ENCODE results near the gene DHPS.

The DHPS gene

DNA sequence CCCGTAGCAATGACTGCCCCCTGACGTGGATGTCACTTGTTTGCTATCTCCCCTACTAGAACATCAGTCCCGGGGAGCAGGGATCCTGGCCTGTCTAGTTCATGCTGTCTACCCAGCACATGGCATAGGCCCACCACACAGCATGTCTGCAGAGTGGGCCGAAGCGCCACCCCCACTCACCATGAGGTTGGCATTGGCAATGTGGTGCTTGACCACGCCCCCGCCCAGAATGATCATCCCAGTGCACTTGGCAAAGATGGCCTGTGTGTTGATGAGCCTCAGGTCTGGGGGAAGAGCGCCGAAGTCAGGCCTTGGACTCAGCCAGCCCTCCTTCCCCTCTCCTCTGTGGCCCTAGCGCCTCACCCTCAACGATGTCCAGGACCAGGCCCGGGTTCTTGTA is 4.8 kb downstream of the DHPS start:
- no peak for DNase-seq
- Histone ChIP-seq H3K4me3 (ENCODE audit: control insufficient read depth in 1 of 7, extremely low read depth in 1 of 7, insufficient read depth in 4 of 7, low read depth in 2 of 7, low read length in 6 of 7) (no peak overlapping the region), H3K36me3 (ENCODE audit: control insufficient read depth in 4 of 4, insufficient read depth in 4 of 4, low read length in 3 of 4) (peaks cover 8 to 68% (median 58%) of the 10 kb centered on the region in 4 experiments), H3K27me3 (replicated peaks in 2 of 5; ENCODE audit: control insufficient read depth in 4 of 5, insufficient read depth in 5 of 5, low read length in 4 of 5) (no peaks in the 10 kb centered on the region), H3K9me3 (ENCODE audit: control extremely low read depth in 1 of 5, control insufficient read depth in 4 of 5, insufficient read depth in 2 of 5, low read depth in 1 of 5, low read length in 4 of 5) (no peaks in the 10 kb centered on the region), H3K4me1 (ENCODE audit: control extremely low read depth in 1 of 4, control insufficient read depth in 4 of 4, insufficient read depth in 4 of 4, low read length in 3 of 4) (peaks cover 0 to 13% (median 11%) of the 10 kb centered on the region in 4 experiments), H3K27ac (ENCODE audit: insufficient read depth in 1 of 2, low read depth in 1 of 2, low read length in 2 of 2, poor library complexity in 1 of 2, severe bottlenecking in 2 of 2) (no peak overlapping the region)
- ChIA-PET POLR2A (no interaction called here), CTCF (interaction anchor here (0.6 to 3.6 kb wide), 15 partner anchors 10 to 216 kb away, joined by 3 to 27 read pairs (median 4); partner anchors contain the start of genes FBXW9, MAN2B1 and WDR83)
- whole genome bisulfite sequencing (ENCODE audit: insufficient coverage), result 95% methylated on average over 10 of the region's 12 CpGs

DNA sequence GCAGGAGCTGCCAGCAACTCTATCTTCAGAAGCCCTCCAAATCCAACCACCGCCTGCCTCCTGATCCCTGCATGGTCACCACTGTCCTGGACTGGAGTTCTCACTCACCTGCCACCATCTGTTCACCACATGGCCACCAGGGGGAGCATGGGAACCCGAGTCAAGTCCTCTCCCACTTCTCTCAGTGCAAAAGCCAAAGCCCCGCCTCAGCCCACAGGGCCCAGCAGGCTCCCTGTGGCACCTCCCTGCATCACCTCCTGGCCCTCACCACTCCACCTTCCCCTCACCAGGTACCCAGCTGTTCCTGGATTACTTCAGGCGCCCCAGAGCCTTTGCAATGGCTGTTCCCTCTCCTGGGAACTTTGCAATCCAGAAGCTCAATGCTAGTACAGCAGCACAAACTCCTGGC is 5.3 kb downstream of the DHPS start:
- peaks cover 0 to 11% (median 10%) of the 10 kb centered on the region in 4 experiments for H3K4me1 ChIP-seq (ENCODE audit: control extremely low read depth in 1 of 4, control insufficient read depth in 4 of 4, insufficient read depth in 4 of 4, low read length in 3 of 4)
- no peak overlapping the region for H3K4me3 ChIP-seq (ENCODE audit: control insufficient read depth in 1 of 7, extremely low read depth in 1 of 7, insufficient read depth in 4 of 7, low read depth in 2 of 7, low read length in 6 of 7)
- peak; percentile 80 to 88 (median 82) for DNase-seq
- H3K27ac ChIP-seq (ENCODE audit: insufficient read depth in 1 of 2, low read depth in 1 of 2, low read length in 2 of 2, poor library complexity in 1 of 2, severe bottlenecking in 2 of 2), result no peak overlapping the region
- peaks cover 8 to 68% (median 59%) of the 10 kb centered on the region in 4 experiments for H3K36me3 ChIP-seq (ENCODE audit: control insufficient read depth in 4 of 4, insufficient read depth in 4 of 4, low read length in 3 of 4)
- no peaks in the 10 kb centered on the region for H3K9me3 ChIP-seq (ENCODE audit: control extremely low read depth in 1 of 5, control insufficient read depth in 4 of 5, insufficient read depth in 2 of 5, low read depth in 1 of 5, low read length in 4 of 5)
- no peaks in the 10 kb centered on the region for H3K27me3 ChIP-seq (replicated peaks in 2 of 5; ENCODE audit: control insufficient read depth in 4 of 5, insufficient read depth in 5 of 5, low read length in 4 of 5)
- ChIA-PET CTCF (interaction anchor here (0.6 to 3.6 kb wide), 14 partner anchors 10 to 215 kb away, joined by 3 to 27 read pairs (median 4); partner anchors contain the start of genes FBXW9, MAN2B1 and WDR83), POLR2A (no interaction called here)
- WGBS (ENCODE audit: insufficient coverage), result 34% methylated on average over 4 of the region's 4 CpGs

GRCh38 chr19:12675940-12676339 is 5.7 kb downstream of the DHPS start:
- H3K4me1 ChIP-seq (ENCODE audit: control extremely low read depth in 1 of 4, control insufficient read depth in 4 of 4, insufficient read depth in 4 of 4, low read length in 3 of 4), result peaks cover 0 to 9% (median 6%) of the 10 kb centered on the region in 4 experiments
- no peak for DNase-seq
- no peak overlapping the region for H3K4me3 ChIP-seq (ENCODE audit: control insufficient read depth in 1 of 7, extremely low read depth in 1 of 7, insufficient read depth in 4 of 7, low read depth in 2 of 7, low read length in 6 of 7)
- H3K9me3 ChIP-seq (ENCODE audit: control extremely low read depth in 1 of 5, control insufficient read depth in 4 of 5, insufficient read depth in 2 of 5, low read depth in 1 of 5, low read length in 4 of 5), result no peaks in the 10 kb centered on the region
- H3K27ac ChIP-seq (ENCODE audit: insufficient read depth in 1 of 2, low read depth in 1 of 2, low read length in 2 of 2, poor library complexity in 1 of 2, severe bottlenecking in 2 of 2), result no peak overlapping the region
- WGBS (ENCODE audit: insufficient coverage), result over 99% methylated on average over 15 of the region's 15 CpGs
- H3K36me3 ChIP-seq (ENCODE audit: control insufficient read depth in 4 of 4, insufficient read depth in 4 of 4, low read length in 3 of 4), result peaks cover 8 to 68% (median 59%) of the 10 kb centered on the region in 4 experiments
- POLR2A ChIA-PET, result no interaction called here
- no peaks in the 10 kb centered on the region for H3K27me3 ChIP-seq (replicated peaks in 2 of 5; ENCODE audit: control insufficient read depth in 4 of 5, insufficient read depth in 5 of 5, low read length in 4 of 5)
- CTCF ChIA-PET, result interaction anchor here (1.1 to 3.6 kb wide), 7 partner anchors 9 to 172 kb away, joined by 3 to 27 read pairs (median 4); partner anchors contain the start of genes FBXW9, MAN2B1 and WDR83

- Histone ChIP-seq H3K4me3 (ENCODE audit: control insufficient read depth in 1 of 7, extremely low read depth in 1 of 7, insufficient read depth in 4 of 7, low read depth in 2 of 7, low read length in 6 of 7) (no peak overlapping the region), H3K27me3 (replicated peaks in 2 of 5; ENCODE audit: control insufficient read depth in 4 of 5, insufficient read depth in 5 of 5, low read length in 4 of 5) (no peaks in the 10 kb centered on the region), H3K36me3 (ENCODE audit: control insufficient read depth in 4 of 4, insufficient read depth in 4 of 4, low read length in 3 of 4) (peaks cover 8 to 68% (median 59%) of the 10 kb centered on the region in 4 experiments), H3K9me3 (ENCODE audit: control extremely low read depth in 1 of 5, control insufficient read depth in 4 of 5, insufficient read depth in 2 of 5, low read depth in 1 of 5, low read length in 4 of 5) (no peaks in the 10 kb centered on the region), H3K4me1 (ENCODE audit: control extremely low read depth in 1 of 4, control insufficient read depth in 4 of 4, insufficient read depth in 4 of 4, low read length in 3 of 4) (peaks cover 0 to 11% (median 9%) of the 10 kb centered on the region in 4 experiments), H3K27ac (ENCODE audit: insufficient read depth in 1 of 2, low read depth in 1 of 2, low read length in 2 of 2, poor library complexity in 1 of 2, severe bottlenecking in 2 of 2) (no peak overlapping the region)
- ChIA-PET CTCF (interaction anchor here (3.6 kb wide), 1 partner anchor 21 kb away, joined by 27 read pairs; the partner anchor contains the start of gene FBXW9), POLR2A (no interaction called here)
- WGBS (ENCODE audit: insufficient coverage), result 98% methylated on average over 10 of the region's 10 CpGs
- no peak for DNase-seq
These were observed 6.3 kb downstream of the DHPS start for GRCh38 chr19:12675399-12675798.

GRCh38 chr19:12672744-12673143 is 8.9 kb downstream of the DHPS start:
- DNase-seq, result no peak
- POLR2A ChIA-PET, result no interaction called here

DNA sequence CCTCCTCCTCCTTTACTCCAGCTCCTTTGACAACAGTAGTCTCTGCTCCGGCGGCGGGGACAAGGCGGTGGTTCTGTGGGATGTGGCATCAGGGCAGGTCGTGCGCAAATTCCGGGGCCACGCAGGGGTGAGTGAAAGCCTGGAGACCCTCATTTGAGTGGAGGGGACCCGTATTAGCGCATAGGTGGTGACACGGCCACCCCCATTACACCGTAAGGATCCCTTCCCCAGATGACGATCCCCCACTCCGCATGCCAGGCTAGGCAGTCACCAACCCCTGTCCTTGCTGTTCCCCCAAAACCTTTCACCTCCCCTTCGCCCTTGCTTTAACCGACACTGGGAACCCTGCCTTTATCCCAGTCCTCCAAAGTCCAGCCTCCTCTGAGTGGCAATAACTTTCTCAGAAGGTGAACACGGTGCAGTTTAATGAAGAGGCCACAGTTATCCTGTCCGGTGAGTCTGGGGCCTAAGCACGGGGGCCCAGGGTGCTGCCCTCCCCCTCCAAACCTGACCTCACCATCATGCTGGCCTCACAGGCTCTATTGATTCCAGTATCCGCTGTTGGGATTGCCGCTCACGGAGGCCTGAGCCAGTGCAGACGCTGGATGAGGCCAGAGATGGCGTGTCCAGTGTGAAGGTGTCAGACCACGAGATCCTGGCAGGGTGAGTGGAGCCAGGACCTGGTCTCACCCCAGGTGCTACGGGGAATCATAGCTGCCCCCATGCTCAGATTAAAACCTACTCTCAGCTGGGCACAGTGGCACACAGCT is 11.3 kb downstream of the DHPS start:
- 58% methylated on average over 21 of the region's 26 CpGs for WGBS (ENCODE audit: insufficient coverage)
- no peak for DNase-seq

More at GRCh38 chr19:12672744-12673143, 8.9 kb downstream of the DHPS start:
- Histone ChIP-seq H3K27ac (ENCODE audit: insufficient read depth in 1 of 2, low read depth in 1 of 2, low read length in 2 of 2, poor library complexity in 1 of 2, severe bottlenecking in 2 of 2) (no peak overlapping the region), H3K27me3 (replicated peaks in 2 of 5; ENCODE audit: control insufficient read depth in 4 of 5, insufficient read depth in 5 of 5, low read length in 4 of 5) (no peaks in the 10 kb centered on the region), H3K4me1 (ENCODE audit: control extremely low read depth in 1 of 4, control insufficient read depth in 4 of 4, insufficient read depth in 4 of 4, low read length in 3 of 4) (peaks cover 4 to 26% (median 22%) of the 10 kb centered on the region in 4 experiments), H3K4me3 (ENCODE audit: control insufficient read depth in 1 of 7, extremely low read depth in 1 of 7, insufficient read depth in 4 of 7, low read depth in 2 of 7, low read length in 6 of 7) (no peak overlapping the region), H3K36me3 (ENCODE audit: control insufficient read depth in 4 of 4, insufficient read depth in 4 of 4, low read length in 3 of 4) (peaks cover 8 to 53% (median 43%) of the 10 kb centered on the region in 4 experiments), H3K9me3 (ENCODE audit: control extremely low read depth in 1 of 5, control insufficient read depth in 4 of 5, insufficient read depth in 2 of 5, low read depth in 1 of 5, low read length in 4 of 5) (no peaks in the 10 kb centered on the region)
- CTCF ChIA-PET, result interaction anchor here (0.7 to 2.9 kb wide), 14 partner anchors 10 to 613 kb away, joined by 3 to 27 read pairs (median 5); partner anchors contain the start of gene FBXW9
- WGBS (ENCODE audit: insufficient coverage), result 100% methylated on average over 1 of the region's 10 CpGs

More for the DNA sequence above, 11.3 kb downstream of the DHPS start:
- peak overlapping the region; percentile 100 for H3K27ac ChIP-seq (ENCODE audit: insufficient read depth in 1 of 2, low read depth in 1 of 2, low read length in 2 of 2, poor library complexity in 1 of 2, severe bottlenecking in 2 of 2)
- CTCF ChIA-PET, result interaction anchor here (0.6 to 2.9 kb wide), 9 partner anchors 9 to 540 kb away, joined by 3 to 27 read pairs (median 3); no protein-coding TSS in a partner anchor
- peak overlapping the region; percentile 83 to 98 (median 96) for H3K4me3 ChIP-seq (ENCODE audit: control insufficient read depth in 1 of 7, extremely low read depth in 1 of 7, insufficient read depth in 4 of 7, low read depth in 2 of 7, low read length in 6 of 7)
- H3K36me3 ChIP-seq (ENCODE audit: control insufficient read depth in 4 of 4, insufficient read depth in 4 of 4, low read length in 3 of 4), result peaks cover under 1 to 32% (median 23%) of the 10 kb centered on the region in 4 experiments
- POLR2A ChIA-PET, result no interaction called here
- peaks cover 4 to 46% (median 37%) of the 10 kb centered on the region in 4 experiments for H3K4me1 ChIP-seq (ENCODE audit: control extremely low read depth in 1 of 4, control insufficient read depth in 4 of 4, insufficient read depth in 4 of 4, low read length in 3 of 4)
- no peaks in the 10 kb centered on the region for H3K9me3 ChIP-seq (ENCODE audit: control extremely low read depth in 1 of 5, control insufficient read depth in 4 of 5, insufficient read depth in 2 of 5, low read depth in 1 of 5, low read length in 4 of 5)
- H3K27me3 ChIP-seq (replicated peaks in 2 of 5; ENCODE audit: control insufficient read depth in 4 of 5, insufficient read depth in 5 of 5, low read length in 4 of 5), result no peaks in the 10 kb centered on the region

Measured in common myeloid progenitor, CD34-positive (primary cell).